OCI-LY7 (cell line): ENCODE data around the gene CCDC170.

Experiments used
- EZH2phosphoT487 ChIP-seq: fragments of 200-600 bp; sonication (generic); IDR thresholded peaks from 2 replicates; pipeline ENCODE4 v1.6.1; 2018; ENCODE audit warnings: low read depth, borderline replicate concordance, mild to moderate bottlenecking, mixed run types, antibody characterized with exemption, low read length, moderate library complexity, mixed read lengths
- TF ChIP-seq, protein P1 (sequence below): fragments of 200-600 bp; sonication (generic); conservative IDR thresholded peaks from 2 replicates; pipeline ENCODE4 v1.5.1; 2014; ENCODE audit warnings: mild to moderate bottlenecking, antibody characterized with exemption, low read length, moderate library complexity, mixed read lengths

DNA sequence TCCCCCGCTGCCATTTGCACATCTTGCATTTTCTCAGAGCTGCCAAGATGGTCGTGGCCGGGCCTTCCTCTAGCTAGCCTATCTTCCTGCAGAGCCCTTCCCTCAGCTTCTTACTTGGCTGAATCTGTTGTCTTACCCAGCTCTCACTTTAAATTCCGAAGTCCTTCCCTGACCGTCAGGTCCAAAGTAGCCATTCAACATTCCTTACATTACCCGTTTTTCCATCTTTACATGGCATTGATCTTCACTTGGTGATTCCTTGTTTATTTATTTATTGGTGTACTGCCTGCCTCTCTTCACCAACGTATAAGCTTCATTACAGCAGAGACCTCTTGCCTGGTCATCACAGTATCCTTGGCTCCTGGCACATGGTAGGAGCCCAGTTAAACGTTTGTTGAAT is 176.3 kb downstream of the CCDC170 start:
- TF ChIP-seq, protein P1, sequence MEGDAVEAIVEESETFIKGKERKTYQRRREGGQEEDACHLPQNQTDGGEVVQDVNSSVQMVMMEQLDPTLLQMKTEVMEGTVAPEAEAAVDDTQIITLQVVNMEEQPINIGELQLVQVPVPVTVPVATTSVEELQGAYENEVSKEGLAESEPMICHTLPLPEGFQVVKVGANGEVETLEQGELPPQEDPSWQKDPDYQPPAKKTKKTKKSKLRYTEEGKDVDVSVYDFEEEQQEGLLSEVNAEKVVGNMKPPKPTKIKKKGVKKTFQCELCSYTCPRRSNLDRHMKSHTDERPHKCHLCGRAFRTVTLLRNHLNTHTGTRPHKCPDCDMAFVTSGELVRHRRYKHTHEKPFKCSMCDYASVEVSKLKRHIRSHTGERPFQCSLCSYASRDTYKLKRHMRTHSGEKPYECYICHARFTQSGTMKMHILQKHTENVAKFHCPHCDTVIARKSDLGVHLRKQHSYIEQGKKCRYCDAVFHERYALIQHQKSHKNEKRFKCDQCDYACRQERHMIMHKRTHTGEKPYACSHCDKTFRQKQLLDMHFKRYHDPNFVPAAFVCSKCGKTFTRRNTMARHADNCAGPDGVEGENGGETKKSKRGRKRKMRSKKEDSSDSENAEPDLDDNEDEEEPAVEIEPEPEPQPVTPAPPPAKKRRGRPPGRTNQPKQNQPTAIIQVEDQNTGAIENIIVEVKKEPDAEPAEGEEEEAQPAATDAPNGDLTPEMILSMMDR = no peak
- TF ChIP-seq EZH2phosphoT487 = no peak
